ENCODE data around the gene NUB1.

Gene NUB1

DNA sequence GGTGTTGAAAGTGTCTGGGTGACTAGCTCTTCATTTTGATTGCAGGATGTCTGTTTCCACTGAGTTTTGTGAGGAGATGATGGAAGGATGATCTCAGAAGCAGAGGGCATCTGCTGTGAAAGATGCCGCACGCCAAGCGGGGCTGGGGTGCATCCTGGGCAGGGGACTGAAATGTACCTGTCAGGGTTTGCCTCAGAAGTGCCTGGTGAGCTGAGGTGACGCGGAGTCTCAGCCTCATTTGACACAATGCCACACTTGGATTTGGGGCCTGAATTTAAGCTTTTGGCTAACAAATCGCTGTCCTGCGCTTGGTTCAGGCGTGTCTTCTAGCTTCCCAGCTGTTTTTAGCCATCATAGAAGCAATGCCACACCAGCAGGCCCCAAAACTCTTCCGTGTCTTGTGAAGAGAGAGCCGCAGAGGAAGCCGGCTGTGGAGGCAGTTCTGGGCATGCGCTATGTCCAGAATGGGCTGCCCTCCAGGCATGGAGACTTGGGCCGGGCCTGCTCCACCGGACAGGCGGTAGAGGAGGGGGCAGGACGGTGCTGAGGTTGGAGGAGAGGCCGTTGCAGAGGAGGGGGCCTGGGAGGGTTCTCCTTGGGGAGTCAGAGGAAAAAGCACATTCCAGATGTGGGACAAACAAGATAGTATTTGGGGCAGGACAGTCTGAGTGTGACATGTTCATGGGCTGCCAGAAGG, 37.0 kb downstream of the NUB1 start:
- DNase-seq: no peak

DNA sequence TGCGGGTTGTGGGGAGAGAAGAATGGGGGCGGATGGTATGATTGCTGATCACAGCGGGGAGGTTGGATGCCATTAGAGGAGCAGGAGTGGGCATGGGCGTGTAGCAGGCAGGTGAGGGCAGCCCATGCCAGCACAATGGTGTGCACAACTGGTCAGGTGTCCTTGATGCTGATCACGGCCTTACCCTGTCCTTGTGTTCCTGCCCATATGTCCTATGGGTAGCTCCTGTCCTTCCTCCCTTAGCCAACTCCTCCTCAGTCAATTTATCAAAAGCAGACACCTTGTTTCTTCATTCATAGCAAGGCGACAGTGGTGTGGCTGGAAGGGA, 37.5 kb downstream of the NUB1 start:
- DNase-seq: no peak

- DNase-seq: no peak
These were observed 38.1 kb downstream of the NUB1 start for GRCh38 chr7:151379534-151380198.

GRCh38 chr7:151380199-151381097, 38.8 kb downstream of the NUB1 start:
- DNase-seq: no peak

GRCh38 chr7:151381098-151381347, 39.4 kb downstream of the NUB1 start:
- no peak for DNase-seq

DNA sequence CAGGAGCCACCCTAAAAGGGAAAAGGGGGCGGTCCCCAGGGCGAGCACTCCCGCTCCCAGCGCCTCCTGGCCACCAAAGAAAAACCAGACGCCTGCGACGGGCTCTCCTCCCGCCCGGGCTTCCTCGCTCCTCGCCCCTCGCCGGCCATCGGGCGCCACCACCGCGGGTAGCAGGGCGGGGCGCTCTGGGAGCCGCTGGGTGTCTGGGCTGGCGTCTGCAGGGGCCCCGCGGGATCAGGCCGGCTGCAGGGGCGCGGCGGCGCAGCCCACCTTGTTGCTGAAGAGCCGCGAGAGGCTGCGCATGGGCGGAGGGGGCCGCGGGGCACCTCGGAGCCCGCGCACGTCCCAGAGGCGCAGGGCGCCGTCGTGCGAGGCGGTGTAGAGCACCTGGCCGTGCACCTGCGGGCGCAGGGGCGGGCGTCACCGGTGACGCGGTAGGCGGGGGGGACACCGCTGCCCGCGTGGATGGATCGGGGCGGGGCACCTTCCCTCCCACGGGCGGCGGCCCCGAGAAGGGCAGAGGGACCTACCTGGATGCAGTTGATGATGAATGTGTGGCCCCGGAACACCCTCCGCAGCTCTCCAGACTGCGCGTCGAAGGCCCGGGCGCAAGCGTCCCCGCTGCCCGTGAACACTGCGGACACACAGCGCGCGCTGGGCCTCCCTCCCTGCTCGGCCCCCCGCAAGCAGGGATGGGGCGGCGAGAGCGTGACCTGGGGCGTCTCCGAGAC, 39.9 kb downstream of the NUB1 start:
- no peak for DNase-seq

DNA sequence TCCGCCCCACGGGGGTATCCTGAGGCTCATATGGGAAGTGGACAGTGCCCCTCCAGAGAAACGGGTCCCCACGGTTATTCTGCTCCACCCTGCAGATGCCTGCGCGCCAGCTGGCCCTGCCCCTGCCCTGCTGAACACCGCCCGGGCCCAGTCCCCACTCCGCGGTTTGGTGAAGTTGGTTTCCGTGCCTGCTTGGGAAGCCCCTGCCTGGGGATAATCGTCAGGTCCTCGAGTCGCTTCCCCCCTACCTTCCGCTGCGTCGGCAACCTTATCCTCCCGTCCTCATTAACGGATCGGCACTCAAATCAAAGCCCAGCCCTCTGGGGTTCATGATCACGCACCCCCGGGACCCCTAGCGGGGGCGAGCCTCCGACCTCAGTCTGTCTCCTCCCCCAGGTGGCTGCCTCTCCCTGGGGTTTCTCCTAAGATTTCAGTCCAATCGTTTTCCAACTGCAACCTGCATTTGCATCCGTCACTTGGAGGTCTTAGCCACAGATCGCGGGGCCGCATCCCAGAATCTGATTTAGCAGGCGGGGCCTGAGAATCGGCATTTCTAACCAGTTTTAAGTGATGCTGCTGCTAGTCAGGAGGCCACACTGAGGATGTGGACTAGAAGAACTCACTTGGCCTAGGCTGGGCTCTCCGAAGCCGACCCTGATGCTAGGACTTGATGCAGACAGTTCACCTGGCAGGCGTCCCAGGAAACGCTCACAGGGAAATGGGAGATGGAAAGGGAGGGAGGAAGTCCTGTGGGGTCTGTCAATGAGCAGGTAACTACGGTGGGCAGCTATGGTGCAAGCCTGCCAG, 40.7 kb downstream of the NUB1 start:
- DNase-seq: no peak

GRCh38 chr7:151383638-151384351, 42.2 kb downstream of the NUB1 start:
- no peak for DNase-seq

DNA sequence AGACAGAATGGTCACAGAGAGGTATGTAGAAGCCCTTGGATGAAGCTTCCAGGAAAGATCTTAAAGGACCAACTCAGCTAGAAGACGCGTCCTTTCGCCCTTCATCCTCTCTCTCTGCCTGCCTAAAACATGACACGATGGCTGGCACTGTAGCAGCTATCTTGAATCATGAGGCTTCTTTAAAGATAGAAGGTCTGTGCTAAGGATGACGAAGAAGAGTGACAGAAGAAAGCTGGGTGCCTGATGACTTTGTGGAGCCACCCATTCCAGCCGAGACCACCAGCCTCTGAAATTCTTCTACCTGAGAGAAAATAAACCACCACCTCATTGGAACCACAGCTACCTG, 42.7 kb downstream of the NUB1 start:
- no peak for DNase-seq

GRCh38 chr7:151384776-151385625, 43.4 kb downstream of the NUB1 start:
- no peak for DNase-seq

DNA sequence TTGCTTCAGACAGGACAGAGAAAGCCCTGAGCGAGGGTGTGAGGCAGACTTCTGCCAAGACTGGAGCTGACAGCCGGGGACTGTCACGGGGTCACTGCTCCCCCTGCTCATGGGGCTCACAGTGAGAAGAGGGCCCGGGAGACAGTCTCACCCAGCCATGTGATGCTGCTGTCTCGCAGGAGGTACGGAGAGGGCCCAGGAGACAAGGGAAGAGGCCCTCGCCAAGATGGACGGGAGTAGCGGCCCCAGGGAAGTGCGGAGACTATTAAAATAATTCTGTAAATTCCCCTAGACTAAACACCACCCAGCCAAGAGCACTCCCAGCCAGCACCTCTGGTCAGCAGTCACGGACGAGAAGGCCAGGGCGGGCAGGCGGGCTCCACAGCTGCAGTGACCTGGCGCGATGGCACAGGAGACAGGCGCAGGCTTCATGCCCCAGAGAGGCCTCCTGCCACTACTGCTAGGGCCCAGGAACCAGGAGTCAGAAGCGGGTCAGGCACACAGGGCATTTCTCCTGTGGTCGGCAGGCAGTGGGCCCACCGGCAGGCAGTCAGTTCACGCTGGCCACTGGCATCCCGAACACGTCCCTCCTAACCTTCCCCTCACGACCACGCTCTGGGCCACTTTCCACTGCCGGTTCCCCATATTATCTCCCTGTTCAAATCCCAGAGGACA, 44.2 kb downstream of the NUB1 start:
- no peak for DNase-seq

- no peak for DNase-seq
These were observed 44.9 kb downstream of the NUB1 start for GRCh38 chr7:151386301-151387160.

GRCh38 chr7:151387161-151388006, 45.8 kb downstream of the NUB1 start:
- no peak for DNase-seq

- DNase-seq: no peak
These were observed 46.3 kb downstream of the NUB1 start for GRCh38 chr7:151388007-151388297.

DNA sequence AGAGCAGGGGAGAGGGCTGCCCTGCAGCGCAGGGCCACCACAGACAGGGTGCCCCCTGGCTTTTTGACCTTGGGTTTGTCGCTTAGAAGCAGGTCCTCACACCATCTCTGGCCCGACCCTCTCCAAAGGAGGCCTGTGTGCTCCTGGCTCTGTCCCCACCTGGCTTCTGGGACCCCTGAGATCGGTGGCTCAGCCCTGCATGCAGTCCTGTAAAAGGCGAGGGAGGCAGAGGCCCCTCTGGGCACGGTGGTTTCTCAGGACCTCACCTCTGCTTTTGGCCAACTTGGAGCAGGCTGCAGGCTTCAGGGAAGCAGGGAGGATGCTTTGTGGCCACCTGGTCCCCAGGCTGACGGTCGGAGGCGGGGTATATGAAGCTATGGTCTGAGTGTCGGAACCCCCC, 46.8 kb downstream of the NUB1 start:
- no peak for DNase-seq

DNA sequence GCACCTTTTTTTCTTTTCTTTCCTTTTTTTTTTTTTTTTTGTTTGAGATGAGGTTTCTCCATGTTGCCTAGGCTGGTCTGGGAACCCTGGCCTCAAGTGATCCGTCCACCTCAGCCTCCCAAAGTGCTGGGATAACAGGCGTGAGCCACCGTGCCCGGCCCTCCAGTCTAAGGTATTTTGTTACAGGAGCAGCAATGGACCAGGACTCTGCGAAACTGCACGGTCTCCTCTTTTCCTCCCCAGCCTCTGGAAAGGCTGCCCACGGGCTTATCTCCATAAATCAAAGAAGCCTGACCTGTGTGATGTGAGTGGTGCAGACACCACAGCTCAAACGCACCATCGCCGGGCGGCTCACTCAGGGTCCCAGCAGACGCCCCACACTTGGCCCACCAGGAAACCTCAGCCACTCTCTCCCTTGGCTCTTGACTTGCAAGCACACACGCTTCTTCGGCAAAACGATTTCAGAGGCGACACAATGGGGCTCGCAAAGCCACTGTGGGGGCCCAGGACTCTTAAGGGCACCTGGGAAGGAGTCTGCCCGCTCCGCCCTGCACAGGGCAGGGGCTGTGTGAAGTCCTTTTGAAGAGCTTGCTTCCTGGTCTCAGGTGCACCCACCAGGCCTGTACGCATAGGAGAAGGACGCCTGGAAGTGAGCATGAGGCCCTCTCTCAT, 47.6 kb downstream of the NUB1 start:
- no peak for DNase-seq

GRCh38 chr7:151389768-151390597, 48.4 kb downstream of the NUB1 start:
- no peak for DNase-seq
